Chondrocyte (in vitro differentiated cells): Measurements from ENCODE around the gene MED23. TPM values are rescaled to one million over a fixed set of nuclear protein-coding genes. Genes with fewer than 3 reads are reported as not detected.
A peak's percentile ranks its signal among the peaks of the same experiment; 100 is the strongest.

ENCODE experiments used
- DNase-seq: peaks from one replicate; pipeline ENCODE4 v3.0.0; 2021; ENCODE audit warnings: mixed read lengths, low spot score
- H3K27ac Mint-ChIP-seq: one replicate; pipeline ENCODE4 v1.8.0; 2021; ENCODE audit warnings: mild to moderate bottlenecking, moderate library complexity, mixed read lengths; ENCODE audit not compliant: unreplicated experiment
- H3K27me3 Mint-ChIP-seq: 2 replicates; pipeline ENCODE4 v1.8.0; 2021; ENCODE audit warnings: low read depth, mixed read lengths
- H3K36me3 Mint-ChIP-seq: 2 replicates; pipeline ENCODE4 v1.8.0; 2021; ENCODE audit warnings: low read depth, mixed read lengths
- H3K4me1 Mint-ChIP-seq: 2 replicates; pipeline ENCODE4 v1.8.0; 2021; ENCODE audit warnings: low read depth, mild to moderate bottlenecking, mixed read lengths
- H3K4me3 Mint-ChIP-seq: one replicate; pipeline ENCODE4 v1.8.0; 2021; ENCODE audit warnings: mild to moderate bottlenecking, moderate library complexity, mixed read lengths; ENCODE audit not compliant: unreplicated experiment
- H3K9me3 Mint-ChIP-seq: 2 replicates; pipeline ENCODE4 v1.8.0; 2021; ENCODE audit warnings: low read depth, mixed read lengths
- CTCF ChIP-seq: fragments of 200-600 bp; sonication (generic); IDR thresholded peaks from 2 replicates; pipeline ENCODE4 v1.5.0; 2021; ENCODE audit warnings: antibody characterized with exemption, mild to moderate bottlenecking, moderate library complexity
- total RNA-seq: library from RNA; stranded (reverse); gene quantifications from 3 replicates; pipeline ENCODE4 v1.2.1, GENCODE V29; 2021

MED23 gene
- total RNA-seq, 1 donor from 2014 or later = 26.2 TPM

GRCh38 chr6:131636880-131637792 is 9.1 kb upstream of the MED23 start, which contains the start of gene ENPP3:
Gene ENPP3 (plus strand): TSS chr6:131637302. CDS start chr6:131637385, 83 bp downstream.
- Mint-ChIP-seq H3K36me3 (no peaks in the 10 kb centered on the region), H3K27me3 (no peaks in the 10 kb centered on the region), H3K9me3 (no peaks in the 10 kb centered on the region), H3K27ac (peak within 1 kb of the TSS; percentile 45), H3K4me1 (peaks cover 6% of the 10 kb centered on the region), H3K4me3 (peak within 1 kb of the TSS; percentile 51)
- DNase-seq = no peak
- TF ChIP-seq CTCF = no peak

GRCh38 chr6:131635384-131636340 is 7.6 kb upstream of the MED23 start:
- Mint-ChIP-seq H3K27ac (no peak overlapping the region), H3K4me1 (peaks cover 6% of the 10 kb centered on the region), H3K27me3 (no peaks in the 10 kb centered on the region), H3K9me3 (no peaks in the 10 kb centered on the region), H3K36me3 (no peaks in the 10 kb centered on the region), H3K4me3 (no peak overlapping the region)
- no peak for TF ChIP-seq CTCF
- DNase-seq = no peak

DNA sequence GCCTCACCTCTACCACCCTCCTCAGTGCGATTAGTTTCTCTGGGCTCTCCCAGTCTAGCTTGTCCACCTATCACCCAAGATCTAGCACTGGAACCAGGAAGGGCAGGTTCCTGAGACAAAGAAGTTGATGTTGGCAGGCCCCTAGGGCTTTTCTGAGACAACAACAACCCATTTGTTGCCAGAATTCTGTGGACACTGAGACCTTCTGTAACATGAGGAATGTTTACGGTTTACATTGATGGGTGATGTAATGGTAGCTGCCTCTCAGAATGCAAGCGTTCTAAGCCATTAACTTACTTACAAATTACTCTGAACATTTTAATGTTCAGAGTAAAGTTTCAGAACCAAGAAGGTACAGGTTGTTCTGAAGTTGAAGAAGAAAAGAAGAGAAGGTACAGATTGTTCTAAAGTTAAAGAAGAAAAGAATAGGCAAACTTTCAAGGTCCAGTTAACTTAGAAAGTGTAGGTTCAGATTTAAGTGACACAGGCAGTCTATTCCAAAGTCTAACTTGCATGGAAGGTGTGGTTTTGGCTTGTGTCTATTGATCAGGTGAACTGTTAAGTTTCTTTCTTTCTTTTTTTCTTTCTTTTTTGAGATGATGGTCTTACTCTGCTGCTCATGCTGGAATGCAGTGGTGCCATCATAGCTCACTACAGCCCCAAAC is 3.7 kb upstream of the MED23 start:
- Mint-ChIP-seq H3K4me1 (peaks cover 20% of the 10 kb centered on the region), H3K36me3 (no peaks in the 10 kb centered on the region), H3K27ac (no peak overlapping the region), H3K4me3 (no peak overlapping the region), H3K9me3 (no peaks in the 10 kb centered on the region), H3K27me3 (no peaks in the 10 kb centered on the region)
- no peak for TF ChIP-seq CTCF
- DNase-seq = no peak

- Mint-ChIP-seq H3K4me3 (no peak overlapping the region), H3K36me3 (peaks cover under 1% of the 10 kb centered on the region), H3K27ac (no peak overlapping the region), H3K27me3 (no peaks in the 10 kb centered on the region), H3K9me3 (no peaks in the 10 kb centered on the region), H3K4me1 (peaks cover 25% of the 10 kb centered on the region)
- TF ChIP-seq CTCF = no peak
- no peak for DNase-seq
Observed at GRCh38 chr6:131629651-131630050, 1.6 kb upstream of the MED23 start.
